Panc1 (cell line): ENCODE measurements around the gene PPP1R26. TPM values are rescaled to one million over a fixed set of nuclear protein-coding genes. Genes with fewer than 3 reads are reported as not detected.

Source experiments
- ATAC-seq: fragments of 200-7000 bp; cut with Tn5 transposase; 2 replicates; pipeline ENCODE4 v1.9.1; 2020; ENCODE audit warnings: mild to moderate bottlenecking, moderate library complexity
- BruUV-seq: library from RNA; stranded (reverse); fragments of 400-500 nt; replicated peaks from 2 replicates; lab custom pipeline; 2021; lab: Mats Ljungman, UMichigan
- CTCF ChIA-PET: fragments of 300-600 bp; sonication (Branson Sonifier 250); formaldehyde crosslinking; loops from one replicate; lab custom pipeline; 2022; ENCODE audit warnings: antibody characterized with exemption; lab: Charles Lee
- POLR2A ChIA-PET: fragments of 300-600 bp; sonication (Branson Sonifier 250); formaldehyde crosslinking; loops from one replicate; lab custom pipeline; 2022; ENCODE audit warnings: antibody characterized with exemption; lab: Charles Lee
- DNase-seq: peaks from one replicate; pipeline ENCODE4 v3.0.0-alpha.2; 2010; ENCODE audit warnings: low read depth, low spot score
- H3K27ac ChIP-seq: 2 replicates; pipeline ENCODE4 v1.5.1; 2011; ENCODE audit warnings: mild to moderate bottlenecking, low read length, inconsistent platforms
- H3K27me3 ChIP-seq: fragments of 200-500 bp; sonication (Bioruptor generic); 2 replicates; pipeline ENCODE4 v1.6.0; 2014; ENCODE audit warnings: low read length, inconsistent platforms; ENCODE audit not compliant: control insufficient read depth, insufficient read depth
- H3K36me3 ChIP-seq: fragments of 200-500 bp; sonication (Bioruptor generic); 2 replicates; pipeline ENCODE4 v1.5.1; 2014; ENCODE audit warnings: inconsistent platforms, mild to moderate bottlenecking, low read length, moderate library complexity; ENCODE audit not compliant: control insufficient read depth, insufficient read depth
- H3K4me1 ChIP-seq: 2 replicates; pipeline ENCODE4 v1.5.1; 2011; ENCODE audit warnings: inconsistent platforms, mild to moderate bottlenecking, low read length, moderate library complexity; ENCODE audit not compliant: control insufficient read depth, insufficient read depth
- H3K4me3 ChIP-seq, 2 experiments: 2 replicates each; pipeline ENCODE4 v1.5.1; 2011 to 2012; ENCODE audit warnings: low read depth in 2 of 2, low read length in 2 of 2, mild to moderate bottlenecking in 2 of 2, inconsistent platforms in 1 of 2, moderate library complexity in 1 of 2
- H3K9me3 ChIP-seq: fragments of 200-500 bp; sonication (Bioruptor generic); 2 replicates; pipeline ENCODE4 v1.5.1; 2014; ENCODE audit warnings: low read depth, mild to moderate bottlenecking, inconsistent platforms, low read length, moderate library complexity; ENCODE audit not compliant: control insufficient read depth, insufficient read depth
- CTCF ChIP-seq: fragments of 450-650 bp; IDR thresholded peaks from 2 replicates; pipeline ENCODE4 v1.5.1; 2017; ENCODE audit warnings: mild to moderate bottlenecking
- POLR2AphosphoS5 ChIP-seq: IDR thresholded peaks from 2 replicates; pipeline ENCODE4 v1.6.1; 2012; ENCODE audit warnings: mild to moderate bottlenecking, low read depth, low read length, moderate library complexity
- REST ChIP-seq, 2 experiments: IDR thresholded peaks; 2 replicates each; pipeline ENCODE4 v1.6.1; 2011 to 2012; ENCODE audit warnings: low read depth in 2 of 2, control low read depth in 1 of 2, low read length in 1 of 2, mild to moderate bottlenecking in 1 of 2, moderate library complexity in 1 of 2; ENCODE audit not compliant: insufficient read depth in 1 of 2
- SIN3A ChIP-seq: IDR thresholded peaks from 2 replicates; pipeline ENCODE4 v1.6.1; 2012; ENCODE audit warnings: low read depth, mild to moderate bottlenecking, low read length, moderate library complexity, borderline replicate concordance; ENCODE audit not compliant: insufficient read depth
- TCF7L2 ChIP-seq: IDR thresholded peaks from 2 replicates; pipeline ENCODE4 v1.6.1; 2011; ENCODE audit warnings: mild to moderate bottlenecking, low read depth, low read length, inconsistent platforms
- in situ Hi-C: cut with HindIII; loops from 2 replicates; pipeline ENCODE4 v1.10.0; 2016; ENCODE audit warnings: low sequenced_read_pairs, low pct_unique_long_range_greater_than_20kb
- intact Hi-C: fragments of 100-400 bp; cut with micrococcal nuclease; formaldehyde crosslinking; loops from one replicate; pipeline ENCODE4 v1.10.0; 2022; ENCODE audit not compliant: unreplicated experiment
- total RNA-seq: library from RNA; stranded (reverse); gene quantifications from one replicate; pipeline ENCODE4 v1.2.1, GENCODE V29; 2021; ENCODE audit not compliant: unreplicated experiment

Gene PPP1R26
- total RNA-seq, 1 experiment from 2014 or later, result 17.5 TPM

- BruUV-seq, result TSS peak; percentile 77
- Histone ChIP-seq H3K9me3 (no peaks in the 10 kb centered on the region), H3K27me3 (no peaks in the 10 kb centered on the region), H3K36me3 (no peaks in the 10 kb centered on the region; the same call in 1 of the 2 replicates), H3K4me1 (peaks cover 3% of the 10 kb centered on the region; the same call in 1 of the 2 replicates), H3K27ac (no peak overlapping the region), H3K4me3 (no peak overlapping the region)
- ATAC-seq (no peak), DNase-seq (no peak)
- POLR2A ChIA-PET, result no interaction called here
- intact Hi-C loops, result no loop called here
- TF ChIP-seq REST (IDR thresholded peaks at IDR 0.05; ENCODE audit: insufficient read depth in 1 of 2, low read depth in 2 of 2, low read length in 1 of 2) (no peak), POLR2AphosphoS5 (no peak), SIN3A (no peak), CTCF (no peak), TCF7L2 (no peak)
- in situ Hi-C loops, result no loop called here
- CTCF ChIA-PET, result interaction anchor here (0.6 kb wide), 1 partner anchor 131 kb away, joined by 3 read pairs; no protein-coding TSS in a partner anchor
These were observed 2.8 kb upstream of the PPP1R26 start for GRCh38 chr9:135476561-135477355.

- TF ChIP-seq CTCF (no peak), TCF7L2 (no peak), POLR2AphosphoS5 (no peak), REST (IDR thresholded peaks at IDR 0.05; ENCODE audit: insufficient read depth in 1 of 2, low read depth in 2 of 2, low read length in 1 of 2) (no peak)
- intact Hi-C loops (no loop called here), in situ Hi-C loops (no loop called here)
- POLR2A ChIA-PET, result no interaction called here
- Histone ChIP-seq H3K9me3 (no peaks in the 10 kb centered on the region), H3K27me3 (no peaks in the 10 kb centered on the region), H3K27ac (no peak overlapping the region; the same call in 1 of the 2 replicates), H3K4me3 (no peak overlapping the region), H3K36me3 (no peaks in the 10 kb centered on the region; the same call in 1 of the 2 replicates), H3K4me1 (peaks cover 3% of the 10 kb centered on the region; the same call in 1 of the 2 replicates)
- CTCF ChIA-PET, result no interaction called here
- no peak for ATAC-seq
- no peak for DNase-seq
- BruUV-seq, result no TSS peak
These were observed 1.4 kb upstream of the PPP1R26 start for GRCh38 chr9:135478191-135478590.
